HG03575 (cell line): ENCODE results near the gene CRTC1.

ENCODE experiments used
- ATAC-seq: cut with Tn5 transposase; IDR thresholded peaks from one replicate; pipeline ENCODE4 v1.9.1; 2021; ENCODE audit not compliant: unreplicated experiment, insufficient number of reproducible peaks, low FRiP score; ENCODE audit errors: extremely low read depth

CRTC1 gene

GRCh38 chr19:18687740-18688465, 4.4 kb downstream of the CRTC1 start:
- ATAC-seq, result no peak

- no peak for ATAC-seq
Observed at GRCh38 chr19:18696023-18696422, 12.5 kb downstream of the CRTC1 start.

GRCh38 chr19:18697680-18698079, 14.2 kb downstream of the CRTC1 start:
- no peak for ATAC-seq

GRCh38 chr19:18698321-18699167, 15.1 kb downstream of the CRTC1 start:
- ATAC-seq, result no peak

GRCh38 chr19:18699403-18700054, 16.0 kb downstream of the CRTC1 start:
- ATAC-seq, result no peak

GRCh38 chr19:18700501-18701249, 17.2 kb downstream of the CRTC1 start:
- ATAC-seq, result no peak

- ATAC-seq, result no peak
Observed at GRCh38 chr19:18701250-18701608, 17.7 kb downstream of the CRTC1 start.

- no peak for ATAC-seq
Observed at GRCh38 chr19:18704054-18704453, 20.6 kb downstream of the CRTC1 start.

GRCh38 chr19:18704971-18705370, 21.5 kb downstream of the CRTC1 start:
- ATAC-seq, result no peak

GRCh38 chr19:18708452-18709231, 25.2 kb downstream of the CRTC1 start:
- no peak for ATAC-seq

GRCh38 chr19:18709546-18709945, 26.1 kb downstream of the CRTC1 start:
- no peak for ATAC-seq

- ATAC-seq, result no peak
Observed at GRCh38 chr19:18710186-18710585, 26.7 kb downstream of the CRTC1 start.

- ATAC-seq, result no peak
Observed at GRCh38 chr19:18710996-18711751, 27.7 kb downstream of the CRTC1 start.

GRCh38 chr19:18711893-18712292, 28.4 kb downstream of the CRTC1 start:
- no peak for ATAC-seq

GRCh38 chr19:18712981-18713380, 29.5 kb downstream of the CRTC1 start:
- no peak for ATAC-seq

GRCh38 chr19:18713550-18714117, 30.2 kb downstream of the CRTC1 start:
- no peak for ATAC-seq

- ATAC-seq, result no peak
Observed at GRCh38 chr19:18715416-18715815, 31.9 kb downstream of the CRTC1 start.

GRCh38 chr19:18716857-18717256, 33.4 kb downstream of the CRTC1 start:
- ATAC-seq, result no peak
